ENCODE measurements around the gene FNIP1. TPM values are rescaled to one million over a fixed set of nuclear protein-coding genes. Genes with fewer than 3 reads are reported as not detected.
"Not testable (repeated sequence)": the region's sequence is repeated elsewhere in the genome, so short reads cannot be mapped to it uniquely, and the experiment has no call there.

FNIP1 gene
- 10 to 100 TPM; 14.2 to 17.7 (median 16.9) TPM for polyA plus RNA-seq (ENCODE audit: insufficient read length in 4 of 4)

DNA sequence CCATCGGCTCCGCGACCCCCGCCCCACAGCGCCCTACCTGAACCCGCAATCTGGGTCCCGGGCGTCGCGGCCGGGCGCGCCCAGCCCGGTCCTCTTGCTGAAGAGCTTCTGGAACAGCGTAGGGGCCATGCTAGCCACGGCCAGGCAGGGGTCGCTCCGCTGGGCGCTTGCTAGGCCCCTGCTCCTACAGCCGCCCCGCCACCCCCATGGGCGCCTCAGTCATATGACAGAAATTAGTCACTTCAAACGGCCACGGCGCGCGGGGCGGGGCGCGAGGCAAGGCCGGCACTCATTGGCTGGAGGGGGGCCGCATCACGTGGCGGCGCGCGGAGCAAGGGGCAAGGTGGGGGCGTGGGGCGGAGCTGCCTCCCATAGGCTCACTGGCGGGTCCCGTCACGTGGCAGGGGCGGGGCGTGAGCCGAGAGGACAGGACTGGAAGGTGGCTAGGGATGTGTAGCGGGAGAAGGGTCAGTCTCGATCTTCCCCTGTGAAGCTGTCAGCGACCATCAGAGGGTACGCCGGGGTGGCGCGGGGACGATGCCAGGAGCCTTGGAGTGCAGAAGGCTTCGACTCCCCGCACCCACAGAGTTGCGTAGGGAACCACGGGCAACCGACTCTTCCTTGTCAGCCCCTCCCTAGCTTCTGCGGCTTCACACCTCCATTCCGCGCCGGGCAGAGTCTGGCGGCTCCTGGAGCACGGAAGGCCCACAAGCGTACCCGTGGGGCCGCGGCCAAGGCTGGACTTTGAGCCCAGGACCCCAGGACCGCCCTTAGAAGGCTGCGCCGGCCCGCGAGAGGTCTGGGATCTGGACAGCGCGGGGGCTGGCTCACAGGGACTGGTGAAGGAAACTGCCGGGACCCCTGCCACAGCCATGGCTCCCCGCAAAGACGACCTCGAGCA lies at the start of gene FNIP1:
Gene FNIP1 (minus strand): TSS at position 225 of the 901 bp plus-strand sequence. CDS start 96 bp downstream, at position 129.
- DNase-seq (ENCODE audit: low read depth in 4 of 4, low spot score in 3 of 4) = peak; percentile 91 to 93 (median 92)

- DNase-seq (ENCODE audit: low read depth in 4 of 4, low spot score in 3 of 4) = no peak
Observed at GRCh38 chr5:131846536-131846935, 49.7 kb upstream of the FNIP1 start.

DNA sequence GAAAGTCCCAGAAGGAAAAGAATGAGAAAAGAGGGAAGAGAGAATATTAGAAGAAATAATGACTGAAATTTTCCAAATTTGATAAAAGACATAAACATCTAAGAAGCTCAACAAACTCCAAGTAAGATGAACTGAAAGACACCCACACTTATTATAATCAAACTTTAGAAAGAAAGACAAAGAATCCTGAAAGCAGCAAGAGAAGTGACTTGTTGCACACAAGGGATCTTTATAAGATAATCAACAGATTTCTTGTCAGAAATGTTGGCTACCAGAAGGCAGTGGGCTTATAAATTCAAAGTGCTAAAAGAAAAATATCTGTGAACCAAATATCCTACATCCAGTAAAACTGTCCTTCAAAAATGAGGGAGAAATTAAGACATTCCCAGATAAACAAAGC lies 49.0 kb upstream of the FNIP1 start:
- no peak for DNase-seq (ENCODE audit: low read depth in 4 of 4, low spot score in 3 of 4)

DNA sequence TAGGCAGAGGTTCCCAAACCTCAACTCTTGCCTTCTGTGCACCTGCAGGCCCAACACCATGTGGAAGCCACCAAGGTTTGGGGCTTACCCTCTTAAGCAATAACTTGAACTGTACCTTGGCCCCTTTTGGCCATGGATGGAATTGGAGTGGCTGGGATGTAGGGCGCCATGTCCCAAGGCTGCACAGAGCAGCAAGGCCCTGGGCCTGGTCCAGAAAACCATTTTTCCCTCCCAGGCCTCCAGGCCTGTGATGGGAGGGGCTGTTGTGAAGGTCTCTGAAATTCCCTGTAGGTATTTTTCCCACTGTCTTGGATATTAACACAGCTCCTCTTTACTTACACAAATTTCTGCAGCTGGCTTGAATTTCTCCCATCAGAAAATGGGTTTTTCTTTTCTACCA lies 46.2 kb upstream of the FNIP1 start:
- not testable (repeated sequence) for DNase-seq (ENCODE audit: low read depth in 4 of 4, low spot score in 3 of 4)

DNA sequence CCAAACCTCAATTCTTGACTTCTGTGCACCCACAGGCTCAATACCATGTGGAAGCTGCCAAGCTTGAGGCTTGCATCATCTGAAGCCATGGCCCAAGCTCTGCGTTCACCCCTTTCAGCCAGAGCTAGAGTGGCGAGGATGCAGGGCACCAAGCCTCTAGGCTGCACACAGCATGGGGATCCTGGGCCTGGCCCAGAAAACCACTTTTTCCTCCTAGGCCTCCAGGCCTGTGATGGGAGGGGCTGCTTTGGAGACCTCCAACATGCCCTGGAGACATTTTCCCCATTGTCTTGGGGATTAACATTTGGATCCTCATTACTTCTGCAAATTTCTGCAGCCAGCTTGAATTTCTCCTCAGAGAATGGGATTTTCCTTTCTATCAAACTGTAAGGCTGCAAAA lies 35.9 kb upstream of the FNIP1 start:
- DNase-seq (ENCODE audit: low read depth in 4 of 4, low spot score in 3 of 4) = not testable (repeated sequence)

DNA sequence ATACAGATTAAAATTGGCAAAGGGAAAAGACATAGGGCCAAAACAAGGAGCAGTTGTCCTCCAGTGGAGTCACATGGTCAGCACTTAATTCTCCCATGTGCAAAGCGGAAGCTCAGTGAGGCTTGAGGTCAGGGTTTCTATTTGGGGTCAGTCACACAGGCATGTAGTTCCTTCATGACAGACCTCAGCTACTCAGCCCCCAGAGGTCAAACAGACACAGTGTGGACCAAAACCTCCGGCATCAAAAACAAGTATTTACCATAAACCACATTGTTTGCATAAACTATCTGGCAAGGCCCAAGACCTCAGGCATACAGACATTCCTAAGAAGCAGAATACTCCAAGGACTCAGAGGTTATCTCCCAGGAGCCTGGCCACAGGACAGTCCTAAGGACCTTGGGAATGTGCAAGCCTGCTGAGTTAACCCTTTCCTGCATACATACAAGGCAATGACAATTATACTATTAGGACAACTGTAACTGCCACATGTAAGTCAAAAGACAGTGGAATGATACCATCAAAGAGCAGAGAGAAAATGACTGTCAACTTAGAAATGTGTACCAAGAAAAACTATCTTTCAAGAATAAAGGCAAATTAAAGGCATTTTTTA lies 28.7 kb upstream of the FNIP1 start:
- DNase-seq (ENCODE audit: low read depth in 4 of 4, low spot score in 3 of 4) = no peak

- no peak for DNase-seq (ENCODE audit: low read depth in 4 of 4, low spot score in 3 of 4)
Observed at GRCh38 chr5:131824631-131825030, 27.8 kb upstream of the FNIP1 start.

DNA sequence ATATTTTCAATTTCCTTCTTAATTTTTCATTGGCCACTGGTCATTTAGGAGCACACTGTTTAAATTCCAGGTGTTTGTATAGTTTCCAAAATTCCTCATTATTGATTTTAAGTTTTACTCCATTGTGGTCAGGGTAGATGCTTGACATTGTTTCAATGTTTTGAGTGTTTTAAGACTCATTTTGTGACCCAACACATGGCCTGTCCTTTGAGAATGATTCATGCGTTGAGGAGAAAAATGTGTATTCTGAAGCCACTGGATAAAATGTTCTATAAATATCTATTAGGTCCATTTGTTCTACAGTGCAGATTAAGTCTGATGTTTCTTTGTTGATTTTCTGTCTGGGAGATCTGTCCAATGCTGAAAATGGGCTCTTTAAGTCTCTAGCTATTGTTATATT lies 24.4 kb upstream of the FNIP1 start:
- no peak for DNase-seq (ENCODE audit: low read depth in 4 of 4, low spot score in 3 of 4)

GRCh38 chr5:131818001-131818724 lies 21.3 kb upstream of the FNIP1 start:
- no peak for DNase-seq (ENCODE audit: low read depth in 4 of 4, low spot score in 3 of 4)

DNA sequence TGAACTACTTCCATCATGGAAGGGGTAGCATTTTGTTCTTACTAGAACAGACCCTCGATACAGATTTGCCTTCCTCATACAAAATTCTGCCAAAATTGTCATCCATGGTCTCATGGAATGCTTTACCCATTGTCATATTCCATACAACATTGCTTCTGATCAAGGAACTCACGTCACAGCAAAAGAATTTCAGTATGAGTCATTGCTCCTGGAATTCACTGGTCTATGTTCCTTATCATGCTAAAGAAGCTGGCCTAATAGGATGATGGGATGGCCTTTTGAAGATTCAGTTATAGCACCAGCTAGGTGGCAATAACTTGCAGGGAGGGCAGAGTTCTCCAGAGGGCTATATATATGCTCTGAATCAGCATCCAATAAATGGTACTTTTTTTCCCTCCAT lies 18.2 kb upstream of the FNIP1 start:
- DNase-seq (ENCODE audit: low read depth in 4 of 4, low spot score in 3 of 4) = no peak

DNA sequence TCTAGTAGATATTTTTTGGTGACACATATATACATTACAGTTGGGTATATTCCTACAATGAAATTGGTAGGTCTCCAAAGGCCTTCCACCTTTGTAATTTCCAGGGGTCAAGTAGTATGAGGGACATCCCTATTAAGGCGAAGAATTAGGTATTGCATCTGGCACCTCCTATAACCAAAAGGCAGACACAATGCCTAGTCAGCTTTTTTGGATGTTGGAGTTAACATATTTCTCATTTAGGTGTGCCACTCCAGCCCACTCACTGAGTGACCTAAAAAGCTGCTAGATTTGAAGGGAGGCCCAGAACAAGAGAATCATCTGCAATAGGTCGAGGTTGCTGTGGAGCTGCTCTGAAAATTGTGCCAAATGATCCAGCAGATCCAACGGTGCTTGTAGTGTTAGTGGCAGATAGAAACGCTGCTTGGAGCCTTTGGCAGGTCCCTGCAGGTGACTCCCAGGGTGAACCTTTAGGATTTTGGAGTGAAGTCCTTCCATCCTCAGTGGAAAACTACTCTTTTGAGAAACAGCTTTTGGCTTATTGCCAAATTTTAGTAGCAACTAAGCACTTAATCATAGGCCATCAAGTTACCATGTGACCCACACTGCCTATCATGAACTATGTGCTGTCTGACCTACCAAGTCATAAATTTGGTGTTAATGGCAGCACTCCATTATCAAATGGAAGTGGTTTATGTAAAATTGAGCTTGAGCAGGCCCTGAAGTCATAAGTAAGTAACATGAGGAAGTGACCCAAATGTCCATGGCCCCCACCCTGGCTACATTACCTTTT lies 15.7 kb upstream of the FNIP1 start:
- no peak for DNase-seq (ENCODE audit: low read depth in 4 of 4, low spot score in 3 of 4)

GRCh38 chr5:131810510-131811249 lies 13.9 kb upstream of the FNIP1 start:
- no peak for DNase-seq (ENCODE audit: low read depth in 4 of 4, low spot score in 3 of 4)

DNA sequence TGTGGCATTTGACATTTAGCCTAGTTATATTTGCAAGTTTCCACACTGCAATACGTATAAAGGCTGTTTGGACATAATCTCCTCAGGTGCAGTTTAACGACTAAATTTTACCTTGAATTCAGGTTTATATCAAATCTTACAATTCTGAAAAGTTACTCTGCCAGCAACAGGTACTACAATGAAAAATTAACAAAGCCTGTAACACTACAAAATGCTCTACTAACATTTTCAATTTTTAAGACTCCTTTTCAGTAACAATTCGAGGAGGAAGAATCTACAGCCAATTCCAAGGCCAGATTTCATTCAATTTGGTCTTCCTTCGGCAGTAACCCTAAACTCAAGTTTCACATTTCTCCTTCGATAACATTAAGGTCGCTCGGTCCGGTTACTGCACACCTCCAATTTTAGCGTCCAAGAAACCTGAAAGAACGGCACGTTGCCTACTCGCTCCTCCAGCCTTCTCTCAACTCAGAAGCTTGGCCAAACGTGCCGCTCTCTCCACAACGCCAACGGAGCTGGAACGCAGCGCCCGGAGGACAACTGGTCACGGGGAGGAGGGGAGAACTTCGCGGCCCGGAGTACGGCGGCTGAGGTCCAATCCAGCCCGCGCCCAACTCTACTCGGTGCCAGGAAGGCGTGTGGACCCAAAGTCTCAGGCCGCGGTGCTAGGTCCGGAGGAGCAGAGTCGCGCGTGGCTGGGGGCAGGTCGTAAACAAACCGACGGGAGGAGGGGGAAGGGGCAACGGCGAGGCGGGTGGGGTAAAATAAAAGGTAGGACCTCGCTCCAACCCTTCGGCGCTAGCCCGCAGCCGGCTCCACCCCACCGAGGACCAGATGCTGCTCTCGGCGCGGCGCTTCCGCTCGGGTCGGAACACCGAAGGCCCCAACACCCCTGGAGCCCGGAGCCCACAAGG lies 681 bp downstream of the FNIP1 start:
- DNase-seq (ENCODE audit: low read depth in 4 of 4, low spot score in 3 of 4) = peak; percentile 21 to 38 (median 31)

DNA sequence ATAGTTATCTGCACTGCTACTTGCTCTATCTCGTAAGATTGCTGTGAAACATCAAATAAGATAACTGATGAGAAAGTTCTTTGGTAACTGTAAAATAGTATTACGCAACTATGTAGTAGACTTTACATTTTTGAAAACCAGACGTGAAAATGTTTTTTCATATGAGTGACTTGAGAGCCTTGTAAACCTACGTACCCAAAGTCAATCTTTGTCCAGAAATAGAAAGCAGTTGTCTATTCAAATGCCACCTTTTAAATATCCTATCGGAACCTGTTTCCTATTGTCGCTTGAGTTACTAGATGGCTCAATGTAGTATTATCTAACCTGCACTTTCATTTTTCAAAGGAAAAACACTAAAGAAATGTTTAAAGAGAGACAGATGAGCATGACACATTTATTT lies 1.6 kb downstream of the FNIP1 start:
- no peak for DNase-seq (ENCODE audit: low read depth in 4 of 4, low spot score in 3 of 4)

GRCh38 chr5:131794586-131794985 lies 2.2 kb downstream of the FNIP1 start:
- no peak for DNase-seq (ENCODE audit: low read depth in 4 of 4, low spot score in 3 of 4)

DNA sequence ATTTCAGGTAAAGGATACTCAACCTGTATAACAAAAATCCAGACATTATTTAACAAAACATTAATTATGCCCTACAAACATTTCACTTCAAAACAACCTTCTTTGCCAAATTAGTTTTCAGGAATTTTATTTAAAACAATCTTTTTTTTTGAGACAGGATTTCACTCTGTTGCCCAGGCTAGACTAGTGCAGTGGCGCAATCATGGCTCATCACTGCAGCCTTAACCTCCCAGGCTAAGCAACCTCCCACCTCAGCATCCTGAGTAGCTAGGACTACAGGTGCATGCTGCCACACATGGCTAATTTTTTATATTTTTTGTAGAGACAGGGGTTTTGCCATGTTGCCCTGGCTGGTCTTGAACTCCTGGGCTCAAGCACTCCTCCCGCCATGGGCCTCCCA lies 3.9 kb downstream of the FNIP1 start:
- no peak for DNase-seq (ENCODE audit: low read depth in 4 of 4, low spot score in 3 of 4)

DNA sequence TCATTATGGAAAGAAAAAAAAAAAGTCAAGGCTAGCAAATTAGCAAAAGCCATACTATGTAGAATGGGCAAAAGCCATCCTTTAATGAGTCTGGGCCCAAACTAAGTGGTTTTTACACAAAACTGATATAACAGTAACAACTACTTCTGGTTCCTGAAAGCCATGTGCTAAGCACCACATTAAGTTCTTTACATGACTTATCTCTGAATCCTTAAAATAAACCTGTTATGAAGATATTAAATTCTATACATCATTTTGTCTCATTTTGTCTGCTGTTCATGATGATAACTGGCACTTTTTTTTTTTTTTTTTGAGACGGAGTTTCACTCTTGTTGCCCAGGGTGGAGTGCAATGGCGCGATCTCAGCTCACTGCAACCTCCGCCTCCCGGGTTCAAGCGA lies 5.0 kb downstream of the FNIP1 start:
- DNase-seq (ENCODE audit: low read depth in 4 of 4, low spot score in 3 of 4) = no peak

DNA sequence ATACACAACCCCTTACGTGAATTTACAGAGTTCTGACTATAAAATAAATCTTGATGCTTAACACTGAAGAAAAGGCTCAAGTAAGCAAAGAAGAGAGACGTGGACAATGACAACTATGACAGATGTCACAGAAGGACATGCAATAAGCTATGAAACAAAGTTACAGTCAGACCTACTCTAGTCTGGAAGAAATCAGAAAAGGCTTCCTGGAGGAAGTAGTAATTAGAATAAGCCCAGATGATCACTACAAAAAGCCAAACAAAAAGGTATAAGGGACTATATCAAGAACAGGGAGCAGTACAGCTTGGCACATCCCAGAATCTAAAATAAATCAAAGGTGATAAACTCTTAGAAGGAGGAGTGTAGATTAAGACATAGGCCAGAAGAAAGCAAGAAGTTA lies 6.3 kb downstream of the FNIP1 start:
- DNase-seq (ENCODE audit: low read depth in 4 of 4, low spot score in 3 of 4) = no peak

DNA sequence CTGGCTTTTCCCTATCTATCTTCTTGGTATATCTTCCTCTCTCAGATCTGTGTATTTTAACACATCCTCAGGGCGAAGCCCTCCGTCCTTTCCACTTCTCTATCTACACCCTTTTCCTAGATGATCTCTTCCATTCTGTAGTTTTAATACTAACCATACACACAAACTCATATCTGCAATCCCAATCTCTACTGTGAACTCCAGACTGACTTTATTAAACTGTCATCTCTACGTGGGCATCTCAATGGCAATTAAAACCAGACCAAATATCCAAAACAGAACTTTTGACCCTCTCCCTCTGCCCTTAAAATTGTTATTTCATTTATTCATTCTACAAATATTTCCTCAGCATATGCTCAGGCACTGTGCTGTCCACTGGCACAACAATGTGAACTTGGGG lies 7.1 kb downstream of the FNIP1 start:
- no peak for DNase-seq (ENCODE audit: low read depth in 4 of 4, low spot score in 3 of 4)
